Central memory CD8-positive, alpha-beta T cell (primary cell): ENCODE measurements around the gene STH.

Experiments
- ATAC-seq: fragments of 150-1000 bp; cut with Tn5 transposase; replicated peaks from 2 replicates; pipeline ENCODE4 v1.10.0; 2022; ENCODE audit warnings: mild to moderate bottlenecking, moderate FRiP score, moderate number of reproducible peaks; ENCODE audit not compliant: poor library complexity, severe bottlenecking; ENCODE audit errors: extremely low read depth
- DNase-seq, 2 donors: peaks; one replicate each; pipeline ENCODE4 v3.0.0; 2021; ENCODE audit warnings: low spot score in 2 of 2
- H3K27ac Mint-ChIP-seq: one replicate; pipeline ENCODE4 v1.8.0; 2022; ENCODE audit warnings: low read depth, mild to moderate bottlenecking, moderate library complexity, mixed read lengths
- H3K27me3 Mint-ChIP-seq: one replicate; pipeline ENCODE4 v1.8.0; 2022; ENCODE audit warnings: mixed read lengths
- H3K36me3 Mint-ChIP-seq: one replicate; pipeline ENCODE4 v1.8.0; 2022; ENCODE audit warnings: mild to moderate bottlenecking, moderate library complexity, mixed read lengths; ENCODE audit not compliant: insufficient read depth
- H3K4me1 Mint-ChIP-seq: one replicate; pipeline ENCODE4 v1.8.0; 2022; ENCODE audit warnings: mixed read lengths
- H3K4me3 Mint-ChIP-seq: one replicate; pipeline ENCODE4 v1.8.0; 2022; ENCODE audit warnings: mild to moderate bottlenecking, moderate library complexity, mixed read lengths
- H3K9me3 Mint-ChIP-seq: one replicate; pipeline ENCODE4 v1.8.0; 2022; ENCODE audit warnings: mixed read lengths

STH gene

GRCh38 chr17:45971698-45972141, 27.3 kb upstream of the STH start:
- no peak for DNase-seq
- Mint-ChIP-seq H3K36me3 (no peaks in the 10 kb centered on the region), H3K4me1 (no peaks in the 10 kb centered on the region), H3K27ac (no peak overlapping the region), H3K27me3 (peaks cover 30% of the 10 kb centered on the region), H3K4me3 (no peak overlapping the region), H3K9me3 (peaks cover 4% of the 10 kb centered on the region)
- ATAC-seq, result no peak

GRCh38 chr17:45972531-45972930, 26.5 kb upstream of the STH start:
- Mint-ChIP-seq H3K27me3 (peaks cover 25% of the 10 kb centered on the region), H3K4me1 (no peaks in the 10 kb centered on the region), H3K36me3 (peaks cover 1% of the 10 kb centered on the region), H3K9me3 (peaks cover 4% of the 10 kb centered on the region), H3K27ac (no peak overlapping the region), H3K4me3 (no peak overlapping the region)
- no peak for ATAC-seq
- no peak for DNase-seq

DNA sequence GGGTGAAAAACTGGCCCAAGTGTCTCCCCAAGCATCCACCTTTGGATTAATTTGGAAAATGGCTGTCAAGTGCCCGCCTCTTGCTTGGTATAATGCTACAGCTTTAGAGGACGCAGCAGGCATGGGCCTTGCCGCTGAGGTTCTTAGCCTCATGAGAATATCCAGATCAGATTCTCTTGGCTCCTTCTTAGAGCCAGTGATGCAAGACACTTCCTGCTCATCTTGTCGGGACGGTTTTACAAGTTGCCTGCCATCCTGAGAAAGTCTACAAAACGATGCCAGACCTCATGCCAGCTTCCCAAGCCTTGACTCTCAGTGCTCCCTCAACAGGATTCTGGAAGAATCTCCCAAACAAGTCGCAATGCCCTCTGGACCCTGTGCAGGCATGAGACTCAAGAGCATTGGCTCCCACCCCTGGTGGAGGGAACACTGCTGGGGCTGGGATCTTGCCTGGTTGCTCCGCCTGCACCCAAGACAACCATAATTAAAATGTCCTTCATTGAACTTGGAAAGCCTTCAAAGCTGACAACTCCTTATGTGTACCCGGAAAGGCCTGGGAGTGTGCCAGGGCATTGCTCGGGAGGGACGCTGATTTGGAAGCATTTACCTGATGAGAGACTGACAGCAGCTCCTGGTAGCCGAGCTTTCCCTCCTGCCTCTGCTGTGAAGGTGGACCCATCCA, 25.8 kb upstream of the STH start:
- no peak for DNase-seq
- ATAC-seq, result no peak
- no peaks in the 10 kb centered on the region for H3K4me1 Mint-ChIP-seq
- peaks cover 1% of the 10 kb centered on the region for H3K36me3 Mint-ChIP-seq
- no peak overlapping the region for H3K27ac Mint-ChIP-seq
- peaks cover 18% of the 10 kb centered on the region for H3K27me3 Mint-ChIP-seq
- peaks cover 4% of the 10 kb centered on the region for H3K9me3 Mint-ChIP-seq
- no peak overlapping the region for H3K4me3 Mint-ChIP-seq

DNA sequence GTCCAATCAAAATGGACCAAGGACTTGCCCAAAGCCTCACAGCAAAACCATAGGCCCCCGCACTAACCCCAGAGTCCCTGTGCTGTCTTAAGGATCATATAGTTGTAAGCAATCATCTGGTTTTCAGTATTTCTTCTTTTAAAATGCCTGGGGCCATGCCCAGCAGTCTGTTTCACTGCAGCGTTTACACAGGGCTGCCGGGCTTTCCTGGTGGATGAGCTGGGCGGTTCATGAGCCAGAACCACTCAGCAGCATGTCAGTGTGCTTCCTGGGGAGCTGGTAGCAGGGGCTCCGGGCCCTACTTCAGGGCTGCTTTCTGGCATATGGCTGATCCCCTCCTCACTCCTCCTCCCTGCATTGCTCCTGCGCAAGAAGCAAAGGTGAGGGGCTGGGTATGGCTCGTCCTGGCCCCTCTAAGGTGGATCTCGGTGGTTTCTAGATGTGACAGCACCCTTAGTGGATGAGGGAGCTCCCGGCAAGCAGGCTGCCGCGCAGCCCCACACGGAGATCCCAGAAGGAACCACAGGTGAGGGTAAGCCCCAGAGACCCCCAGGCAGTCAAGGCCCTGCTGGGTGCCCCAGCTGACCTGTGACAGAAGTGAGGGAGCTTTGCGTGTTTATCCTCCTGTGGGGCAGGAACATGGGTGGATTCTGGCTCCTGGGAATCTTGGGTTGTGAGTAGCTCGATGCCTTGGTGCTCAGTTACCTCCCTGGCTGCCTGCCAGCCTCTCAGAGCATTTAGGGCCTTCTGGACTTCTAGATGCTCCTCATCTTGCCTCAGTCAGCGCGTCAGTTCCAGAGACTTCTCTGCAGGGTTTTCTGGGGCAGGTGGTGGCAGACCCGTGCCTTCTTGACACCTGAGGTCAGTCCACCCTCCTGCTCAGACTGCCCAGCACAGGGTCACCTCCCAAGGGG, 24.8 kb upstream of the STH start:
- H3K27ac Mint-ChIP-seq, result no peak overlapping the region
- H3K9me3 Mint-ChIP-seq, result peaks cover 4% of the 10 kb centered on the region
- no peak overlapping the region for H3K4me3 Mint-ChIP-seq
- no peak for ATAC-seq
- H3K27me3 Mint-ChIP-seq, result peaks cover 15% of the 10 kb centered on the region
- DNase-seq, result no peak
- no peaks in the 10 kb centered on the region for H3K4me1 Mint-ChIP-seq
- peaks cover 1% of the 10 kb centered on the region for H3K36me3 Mint-ChIP-seq

GRCh38 chr17:45974916-45975630, 24.0 kb upstream of the STH start:
- Mint-ChIP-seq H3K9me3 (peaks cover 4% of the 10 kb centered on the region), H3K27me3 (peaks cover 6% of the 10 kb centered on the region), H3K36me3 (peaks cover 1% of the 10 kb centered on the region), H3K4me1 (no peaks in the 10 kb centered on the region), H3K27ac (no peak overlapping the region), H3K4me3 (no peak overlapping the region)
- ATAC-seq (no peak), DNase-seq (no peak)

DNA sequence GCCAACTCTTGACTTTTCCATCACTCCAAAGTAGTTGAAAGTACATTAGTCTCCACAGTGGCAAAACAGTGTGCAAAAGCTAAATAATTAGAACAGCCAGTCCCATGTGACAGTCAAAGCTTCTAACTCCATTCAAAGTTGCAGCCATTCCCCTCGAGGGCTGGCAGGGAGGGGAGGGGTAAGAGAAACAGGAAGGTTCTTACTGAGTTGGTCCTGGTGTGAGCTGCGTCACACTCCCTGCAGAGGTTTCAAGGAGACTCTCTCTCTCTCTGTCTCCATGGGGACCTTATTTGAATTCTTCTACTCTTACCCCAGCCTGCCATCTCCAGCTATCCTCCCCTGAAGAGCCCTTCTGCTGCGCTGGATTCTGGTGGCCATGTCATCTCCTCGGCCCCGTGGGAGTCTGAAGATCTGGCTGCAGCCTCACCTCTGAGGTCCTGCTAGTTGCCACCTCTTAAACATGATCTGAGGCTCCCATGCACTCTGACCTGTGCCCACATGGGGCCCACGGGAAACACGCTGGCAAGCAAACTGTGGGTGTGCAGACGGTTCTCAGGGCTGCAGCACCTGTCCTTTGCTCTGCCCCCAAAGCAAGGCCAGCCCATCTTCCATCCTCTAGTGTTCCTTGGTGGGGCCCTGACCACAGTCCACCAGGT, 23.3 kb upstream of the STH start:
- peaks cover 4% of the 10 kb centered on the region for H3K9me3 Mint-ChIP-seq
- ATAC-seq, result no peak
- DNase-seq, result no peak
- peaks cover 1% of the 10 kb centered on the region for H3K36me3 Mint-ChIP-seq
- H3K4me3 Mint-ChIP-seq, result no peak overlapping the region
- H3K4me1 Mint-ChIP-seq, result no peaks in the 10 kb centered on the region
- H3K27ac Mint-ChIP-seq, result no peak overlapping the region
- H3K27me3 Mint-ChIP-seq, result no peaks in the 10 kb centered on the region

- H3K4me1 Mint-ChIP-seq, result no peaks in the 10 kb centered on the region
- no peak overlapping the region for H3K27ac Mint-ChIP-seq
- H3K27me3 Mint-ChIP-seq, result peaks cover 2% of the 10 kb centered on the region
- H3K9me3 Mint-ChIP-seq, result peaks cover 4% of the 10 kb centered on the region
- H3K4me3 Mint-ChIP-seq, result no peak overlapping the region
- ATAC-seq (no peak), DNase-seq (no peak)
- peaks cover 1% of the 10 kb centered on the region for H3K36me3 Mint-ChIP-seq
Observed at GRCh38 chr17:45976391-45976754, 22.7 kb upstream of the STH start.

GRCh38 chr17:45976755-45977505, 22.1 kb upstream of the STH start:
- DNase-seq (no peak), ATAC-seq (no peak)
- Mint-ChIP-seq H3K27me3 (peaks cover 8% of the 10 kb centered on the region), H3K27ac (no peak overlapping the region), H3K4me1 (no peaks in the 10 kb centered on the region), H3K4me3 (no peak overlapping the region), H3K36me3 (peaks cover 1% of the 10 kb centered on the region), H3K9me3 (peaks cover 4% of the 10 kb centered on the region)

GRCh38 chr17:45977506-45977824, 21.6 kb upstream of the STH start:
- H3K4me1 Mint-ChIP-seq, result no peaks in the 10 kb centered on the region
- peaks cover 9% of the 10 kb centered on the region for H3K27me3 Mint-ChIP-seq
- ATAC-seq, result no peak
- H3K36me3 Mint-ChIP-seq, result peaks cover 1% of the 10 kb centered on the region
- peaks cover 1% of the 10 kb centered on the region for H3K9me3 Mint-ChIP-seq
- H3K4me3 Mint-ChIP-seq, result no peak overlapping the region
- H3K27ac Mint-ChIP-seq, result no peak overlapping the region
- DNase-seq, result no peak

DNA sequence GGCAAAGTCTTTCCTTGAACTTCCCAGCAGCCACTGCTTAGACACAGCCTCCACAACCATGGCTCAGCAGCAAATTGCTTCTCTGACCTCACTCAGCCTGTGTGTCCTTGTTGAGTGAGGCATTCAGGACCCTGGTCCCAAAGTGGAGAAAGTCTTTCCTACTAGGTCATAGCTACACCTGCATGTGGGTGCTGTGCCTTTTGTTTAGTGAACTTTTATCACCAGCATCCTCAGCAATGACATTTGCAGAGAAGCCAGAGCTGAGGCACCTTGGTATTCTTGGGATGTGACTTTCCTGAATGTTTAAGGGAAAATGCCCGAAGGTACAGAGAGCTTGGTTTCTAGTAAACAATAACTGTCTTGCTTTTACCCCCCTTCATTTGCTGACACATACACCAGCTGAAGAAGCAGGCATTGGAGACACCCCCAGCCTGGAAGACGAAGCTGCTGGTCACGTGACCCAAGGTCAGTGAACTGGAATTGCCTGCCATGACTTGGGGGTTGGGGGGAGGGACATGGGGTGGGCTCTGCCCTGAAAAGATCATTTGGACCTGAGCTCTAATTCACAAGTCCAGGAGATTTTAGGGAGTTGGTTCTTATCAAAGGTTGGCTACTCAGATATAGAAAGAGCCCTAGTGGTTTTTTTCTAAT, 20.9 kb upstream of the STH start:
- Mint-ChIP-seq H3K27ac (no peak overlapping the region), H3K9me3 (no peaks in the 10 kb centered on the region), H3K4me3 (no peak overlapping the region), H3K4me1 (no peaks in the 10 kb centered on the region), H3K36me3 (peaks cover 1% of the 10 kb centered on the region), H3K27me3 (peaks cover 9% of the 10 kb centered on the region)
- ATAC-seq (no peak), DNase-seq (no peak)

- H3K9me3 Mint-ChIP-seq, result no peaks in the 10 kb centered on the region
- H3K27ac Mint-ChIP-seq, result no peak overlapping the region
- DNase-seq, result no peak
- H3K4me1 Mint-ChIP-seq, result no peaks in the 10 kb centered on the region
- ATAC-seq, result no peak
- H3K4me3 Mint-ChIP-seq, result no peak overlapping the region
- peaks cover 9% of the 10 kb centered on the region for H3K27me3 Mint-ChIP-seq
- peaks cover 1% of the 10 kb centered on the region for H3K36me3 Mint-ChIP-seq
Observed at GRCh38 chr17:45979137-45979536, 19.9 kb upstream of the STH start.
